Ishikawa (cell line): Measurements from ENCODE around the gene RPS23.

ENCODE experiments used
- CEBPB ChIP-seq: IDR thresholded peaks from 2 replicates; pipeline ENCODE4 v1.6.1; 2012
- CREB1 ChIP-seq: IDR thresholded peaks from 2 replicates; pipeline ENCODE4 v1.6.1; 2012; ENCODE audit warnings: low read depth
- EGR1 ChIP-seq: IDR thresholded peaks from 2 replicates; pipeline ENCODE4 v1.6.1; 2012
- EP300 ChIP-seq: IDR thresholded peaks from 2 replicates; pipeline ENCODE4 v1.6.1; 2012; ENCODE audit warnings: borderline replicate concordance
- FOXM1 ChIP-seq: IDR thresholded peaks from 2 replicates; pipeline ENCODE4 v1.6.1; 2012; ENCODE audit warnings: low read depth, borderline replicate concordance
- NFIC ChIP-seq: IDR thresholded peaks from 2 replicates; pipeline ENCODE4 v1.6.1; 2012
- RAD21 ChIP-seq: IDR thresholded peaks from 2 replicates; pipeline ENCODE4 v1.6.1; 2012; ENCODE audit warnings: low read depth
- REST ChIP-seq: IDR thresholded peaks from 2 replicates; pipeline ENCODE4 v1.6.1; 2012; ENCODE audit warnings: low read depth, mild to moderate bottlenecking
- TAF1 ChIP-seq: IDR thresholded peaks from 2 replicates; pipeline ENCODE4 v1.6.1; 2012; ENCODE audit warnings: low read depth, mild to moderate bottlenecking
- TCF12 ChIP-seq: IDR thresholded peaks from 2 replicates; pipeline ENCODE4 v1.6.1; 2012; ENCODE audit warnings: low read depth
- TEAD4 ChIP-seq: IDR thresholded peaks from 2 replicates; pipeline ENCODE4 v1.6.1; 2012
- YY1 ChIP-seq: IDR thresholded peaks from 2 replicates; pipeline ENCODE4 v1.6.1; 2012; ENCODE audit warnings: low read depth
- ZBTB7A ChIP-seq: IDR thresholded peaks from 2 replicates; pipeline ENCODE4 v1.6.1; 2012; ENCODE audit warnings: low read depth
- TF ChIP-seq, protein P1 (sequence below): IDR thresholded peaks from 2 replicates; pipeline ENCODE4 v1.6.1; 2012
- TF ChIP-seq, protein P2 (sequence below): IDR thresholded peaks from 2 replicates; pipeline ENCODE4 v1.6.1; 2012

Gene RPS23

DNA sequence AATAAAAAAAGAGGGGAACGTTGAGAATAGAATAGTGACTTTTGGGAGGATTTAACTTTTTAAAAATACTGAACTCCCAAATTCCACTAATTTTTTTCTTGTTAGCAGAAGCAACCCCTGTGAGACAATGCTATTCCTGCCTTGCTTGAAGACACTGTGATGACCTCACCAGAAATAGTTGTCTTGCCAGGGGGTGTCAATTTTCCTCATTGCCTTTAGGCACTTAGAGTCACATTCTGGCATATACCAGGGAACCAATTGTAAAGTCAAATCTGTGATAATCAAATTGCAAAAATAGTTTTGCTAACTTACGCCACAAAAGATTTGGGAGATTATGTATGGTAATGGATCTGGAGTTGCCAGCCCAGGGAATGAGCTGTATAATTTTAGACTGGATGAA is 42.8 kb upstream of the RPS23 start:
- no peak for TF ChIP-seq NFIC
- TF ChIP-seq, protein P1, sequence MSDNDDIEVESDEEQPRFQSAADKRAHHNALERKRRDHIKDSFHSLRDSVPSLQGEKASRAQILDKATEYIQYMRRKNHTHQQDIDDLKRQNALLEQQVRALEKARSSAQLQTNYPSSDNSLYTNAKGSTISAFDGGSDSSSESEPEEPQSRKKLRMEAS, result no peak
- no peak for TF ChIP-seq EP300
- TF ChIP-seq TCF12, result no peak
- TF ChIP-seq TEAD4, result no peak
- TF ChIP-seq YY1, result no peak
- no peak for TF ChIP-seq ZBTB7A
- no peak for TF ChIP-seq REST
- TF ChIP-seq CEBPB, result no peak
- TF ChIP-seq RAD21, result no peak
- TF ChIP-seq CREB1, result no peak

DNA sequence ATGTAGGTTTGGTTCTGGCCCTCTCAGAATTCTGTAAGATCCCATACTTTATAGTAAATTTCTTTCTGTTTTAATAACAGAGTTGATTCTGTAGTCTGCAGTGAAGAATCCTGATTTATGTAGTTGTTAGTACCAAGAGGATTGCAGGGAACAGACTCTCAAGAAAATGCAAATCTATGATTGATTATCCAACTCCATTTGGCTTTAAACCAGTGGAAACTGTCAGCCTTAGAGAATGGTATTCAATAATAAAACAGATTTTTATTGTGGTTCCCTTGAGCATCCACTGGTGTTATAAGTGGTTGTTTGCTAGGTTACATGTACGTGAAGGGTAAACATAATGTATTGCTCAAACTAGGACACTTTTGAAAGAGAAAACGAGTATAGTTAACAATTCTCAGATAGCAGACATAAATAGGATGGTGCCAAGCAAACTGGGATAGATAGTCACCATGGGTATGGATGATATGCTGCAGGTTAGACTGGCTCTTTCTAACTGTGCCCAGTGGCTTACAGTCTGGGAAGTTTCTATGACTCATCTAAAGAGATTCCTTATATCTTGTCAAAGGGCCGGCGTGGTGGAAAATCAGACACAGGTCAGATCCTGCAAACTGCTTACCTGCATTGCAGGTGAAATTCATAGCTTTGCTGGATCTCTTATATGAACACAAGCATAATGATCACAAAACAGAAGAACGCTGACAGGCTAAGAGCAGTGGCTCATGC is 41.7 kb upstream of the RPS23 start:
- TF ChIP-seq TAF1 (no peak), TEAD4 (no peak), EP300 (no peak), FOXM1 (no peak), REST (no peak), TCF12 (no peak), CEBPB (no peak), EGR1 (no peak), NFIC (no peak), RAD21 (no peak), CREB1 (no peak), ZBTB7A (no peak), YY1 (no peak)
- TF ChIP-seq, protein P2, sequence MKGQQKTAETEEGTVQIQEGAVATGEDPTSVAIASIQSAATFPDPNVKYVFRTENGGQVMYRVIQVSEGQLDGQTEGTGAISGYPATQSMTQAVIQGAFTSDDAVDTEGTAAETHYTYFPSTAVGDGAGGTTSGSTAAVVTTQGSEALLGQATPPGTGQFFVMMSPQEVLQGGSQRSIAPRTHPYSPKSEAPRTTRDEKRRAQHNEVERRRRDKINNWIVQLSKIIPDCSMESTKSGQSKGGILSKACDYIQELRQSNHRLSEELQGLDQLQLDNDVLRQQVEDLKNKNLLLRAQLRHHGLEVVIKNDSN, result no peak
- TF ChIP-seq, protein P1, result no peak

DNA sequence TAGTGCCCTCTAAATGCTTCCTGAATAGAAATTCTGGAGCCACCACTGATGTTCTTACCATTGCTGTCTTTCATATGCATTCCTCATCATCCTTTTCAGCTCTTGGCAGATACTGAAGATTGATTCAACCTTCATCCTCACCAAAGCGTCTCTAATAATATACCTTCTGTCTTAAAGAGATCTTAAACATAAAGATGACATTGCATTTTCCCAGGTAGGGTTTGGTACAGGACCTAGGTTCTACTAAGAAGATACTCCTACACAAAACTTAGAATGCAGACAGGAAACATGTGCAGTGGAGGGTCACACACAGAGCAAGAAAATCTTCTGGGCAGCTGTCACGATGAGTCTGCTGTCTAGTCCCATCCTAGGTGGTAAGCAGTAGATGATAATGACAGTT is 41.0 kb upstream of the RPS23 start:
- no peak for TF ChIP-seq FOXM1
- TF ChIP-seq, protein P2, result no peak
- TF ChIP-seq, protein P1, result no peak
- TF ChIP-seq TCF12, result no peak
- TF ChIP-seq EGR1, result no peak
- no peak for TF ChIP-seq NFIC
- TF ChIP-seq RAD21, result no peak
- no peak for TF ChIP-seq YY1

- TF ChIP-seq TCF12 (no peak), TEAD4 (no peak), CEBPB (no peak), YY1 (no peak), REST (no peak), NFIC (no peak), CREB1 (no peak), ZBTB7A (no peak), EP300 (no peak), FOXM1 (no peak), EGR1 (no peak), RAD21 (no peak), TAF1 (no peak)
- TF ChIP-seq, protein P1, result no peak
- TF ChIP-seq, protein P2, result no peak
Observed at GRCh38 chr5:82314964-82315758, 37.0 kb upstream of the RPS23 start.
